Epithelial cell of proximal tubule (primary cell): ENCODE data around the gene RNF217. TPM values are rescaled to one million over a fixed set of nuclear protein-coding genes. Genes with fewer than 3 reads are reported as not detected.

ENCODE experiments used
- DNase-seq: peaks from one replicate; pipeline ENCODE4 v3.0.0-alpha.2; 2011; ENCODE audit warnings: low read depth
- H3K4me3 ChIP-seq: 2 replicates; pipeline ENCODE4 v1.5.1; 2011; ENCODE audit warnings: low read depth, mild to moderate bottlenecking, low read length
- total RNA-seq: library from RNA; depleted of rRNA; stranded (reverse); fragments of >200 nt; gene quantifications from 2 replicates; pipeline ENCODE4 v1.2.3, GENCODE V29; 2015
- TF ChIP-seq, protein P1 (sequence below): conservative IDR thresholded peaks from 2 replicates; pipeline ENCODE4 v1.5.1; 2012; ENCODE audit warnings: low read depth, mild to moderate bottlenecking, low read length

RNF217 gene
- total RNA-seq, 1 donor from 2014 or later = 12.6 TPM

DNA sequence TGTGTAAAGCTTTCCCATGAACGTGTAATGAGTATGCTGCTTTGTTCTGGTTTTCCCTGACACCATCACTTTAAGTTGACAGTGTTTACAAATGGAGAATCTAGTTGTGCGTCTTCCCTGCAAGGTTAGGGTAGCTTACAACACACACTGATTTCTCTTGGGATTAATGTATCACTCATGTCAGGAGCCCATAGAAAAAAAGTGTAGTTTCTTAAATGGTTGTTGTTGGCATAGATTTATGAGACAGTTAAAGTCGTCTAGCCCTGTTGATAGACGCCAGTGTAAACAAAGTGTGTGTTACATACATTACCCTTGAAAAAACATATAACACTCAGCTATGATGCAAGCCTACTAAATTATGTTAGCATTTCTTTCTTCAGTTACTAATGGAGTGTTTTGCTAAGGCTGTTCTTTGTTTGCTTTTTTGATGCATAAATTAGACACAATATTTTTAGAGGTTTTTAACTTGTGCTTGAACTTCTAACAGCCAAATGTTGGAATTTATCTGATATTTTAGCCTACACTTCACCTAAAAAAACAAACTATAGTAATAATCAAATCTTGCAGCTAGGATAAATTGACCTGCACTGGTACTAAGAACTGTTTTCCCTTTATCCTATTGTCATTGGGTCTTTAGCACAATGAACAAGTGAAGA lies 88.6 kb downstream of the RNF217 start:
- no peak for DNase-seq

GRCh38 chr6:125053809-125054208 lies 91.6 kb downstream of the RNF217 start:
- no peak for DNase-seq
- TF ChIP-seq, protein P1, sequence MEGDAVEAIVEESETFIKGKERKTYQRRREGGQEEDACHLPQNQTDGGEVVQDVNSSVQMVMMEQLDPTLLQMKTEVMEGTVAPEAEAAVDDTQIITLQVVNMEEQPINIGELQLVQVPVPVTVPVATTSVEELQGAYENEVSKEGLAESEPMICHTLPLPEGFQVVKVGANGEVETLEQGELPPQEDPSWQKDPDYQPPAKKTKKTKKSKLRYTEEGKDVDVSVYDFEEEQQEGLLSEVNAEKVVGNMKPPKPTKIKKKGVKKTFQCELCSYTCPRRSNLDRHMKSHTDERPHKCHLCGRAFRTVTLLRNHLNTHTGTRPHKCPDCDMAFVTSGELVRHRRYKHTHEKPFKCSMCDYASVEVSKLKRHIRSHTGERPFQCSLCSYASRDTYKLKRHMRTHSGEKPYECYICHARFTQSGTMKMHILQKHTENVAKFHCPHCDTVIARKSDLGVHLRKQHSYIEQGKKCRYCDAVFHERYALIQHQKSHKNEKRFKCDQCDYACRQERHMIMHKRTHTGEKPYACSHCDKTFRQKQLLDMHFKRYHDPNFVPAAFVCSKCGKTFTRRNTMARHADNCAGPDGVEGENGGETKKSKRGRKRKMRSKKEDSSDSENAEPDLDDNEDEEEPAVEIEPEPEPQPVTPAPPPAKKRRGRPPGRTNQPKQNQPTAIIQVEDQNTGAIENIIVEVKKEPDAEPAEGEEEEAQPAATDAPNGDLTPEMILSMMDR = no peak
- H3K4me3 ChIP-seq = no peak overlapping the region

More for the DNA sequence above, 88.6 kb downstream of the RNF217 start:
- TF ChIP-seq, protein P1 = no peak
- no peak overlapping the region for H3K4me3 ChIP-seq

DNA sequence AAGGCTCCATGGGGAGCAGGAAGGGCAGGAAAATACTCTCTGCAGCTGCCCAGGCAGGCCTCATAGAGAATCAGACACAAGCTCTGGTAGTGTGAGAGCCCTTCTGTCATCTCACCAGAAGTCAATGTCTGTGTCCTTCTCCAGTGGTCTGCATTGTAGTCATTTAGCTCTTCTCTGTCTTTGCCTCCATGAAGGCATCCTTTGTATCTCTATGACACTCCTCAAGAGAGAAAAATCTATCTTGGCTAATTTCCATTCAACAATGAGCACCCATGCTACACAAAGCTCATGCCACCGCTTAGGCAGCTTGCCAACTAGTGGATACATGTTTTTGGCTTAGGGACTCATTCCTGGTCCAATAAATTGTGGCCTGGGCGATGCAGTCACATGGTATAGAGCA lies 92.1 kb downstream of the RNF217 start:
- DNase-seq = no peak
- no peak overlapping the region for H3K4me3 ChIP-seq
- TF ChIP-seq, protein P1 = no peak

GRCh38 chr6:125057392-125058246 lies 95.4 kb downstream of the RNF217 start:
- TF ChIP-seq, protein P1 = no peak
- no peak for DNase-seq
- H3K4me3 ChIP-seq = no peak overlapping the region

DNA sequence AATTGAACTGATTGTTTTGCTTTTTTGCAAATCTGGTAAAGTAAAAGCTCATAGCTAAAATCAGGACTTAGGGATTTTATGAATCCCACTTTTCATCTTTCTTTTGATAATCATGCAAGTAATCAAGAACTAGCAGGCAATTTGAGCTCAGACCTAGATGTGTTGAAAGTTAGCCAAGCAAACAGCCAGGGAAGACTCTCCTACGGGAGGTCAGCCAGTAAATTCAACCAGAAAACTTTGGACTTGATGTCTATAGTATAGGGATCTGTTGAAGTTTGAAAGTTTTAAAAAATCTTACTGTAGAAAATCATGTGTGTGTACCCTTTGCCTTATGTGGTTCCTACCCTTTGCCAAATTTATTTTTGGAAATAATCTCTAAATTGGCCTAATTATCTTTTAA lies 96.3 kb downstream of the RNF217 start:
- DNase-seq = no peak
- H3K4me3 ChIP-seq = no peak overlapping the region
- TF ChIP-seq, protein P1 = no peak

DNA sequence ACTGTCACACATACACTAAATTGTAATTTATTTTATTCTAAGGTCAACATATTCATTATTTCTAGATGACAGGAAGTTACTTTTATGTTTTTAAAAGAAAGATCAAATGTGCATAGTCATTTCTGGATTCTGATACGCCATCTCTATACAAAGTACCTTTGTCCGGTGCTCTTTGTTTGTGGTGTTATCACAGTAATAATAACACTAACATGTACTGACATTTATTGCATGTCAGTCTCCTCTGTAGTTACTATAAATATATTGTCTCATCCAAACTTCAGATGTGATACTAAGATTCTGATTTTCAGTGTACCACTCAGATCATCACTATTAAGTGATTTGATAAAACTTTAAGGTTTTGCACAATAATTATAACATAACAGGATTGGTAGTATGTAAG lies 101.1 kb downstream of the RNF217 start:
- H3K4me3 ChIP-seq = no peak overlapping the region
- DNase-seq = no peak
- TF ChIP-seq, protein P1 = no peak
